ENCODE measurements around the gene EME2. TPM values are rescaled to one million over a fixed set of nuclear protein-coding genes. Genes with fewer than 3 reads are reported as not detected.

Gene EME2
- total RNA-seq, 1 experiment from 2014 or later, result 36.3 TPM

DNA sequence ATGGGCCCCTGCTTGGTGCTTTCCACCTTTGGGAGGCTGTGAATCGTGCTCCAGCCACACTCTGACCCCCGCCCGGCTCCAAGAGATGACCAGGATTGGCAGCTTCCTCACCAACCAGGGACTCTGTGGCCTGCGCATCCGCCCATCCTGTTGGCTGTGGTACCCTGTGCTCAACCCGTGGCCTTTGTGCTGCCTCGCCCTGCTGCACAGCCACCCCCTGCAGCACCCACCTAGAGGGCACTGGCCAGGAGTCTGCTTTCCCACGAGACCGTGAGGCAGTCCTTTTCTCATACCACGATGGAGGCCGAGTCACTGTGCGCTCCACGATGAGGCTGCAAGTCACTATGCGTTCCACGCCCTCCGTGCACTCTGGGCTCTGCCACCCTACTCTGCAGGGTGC is 20.7 kb upstream of the EME2 start:
- Histone ChIP-seq H3K4me1 (ENCODE audit: control insufficient read depth in 1 of 2, insufficient read depth in 2 of 2, low read length in 2 of 2) (no peaks in the 10 kb centered on the region), H3K4me3 (replicated peaks in 1 of 2; ENCODE audit: low read depth in 1 of 2, low read length in 2 of 2) (no peak overlapping the region), H3K9ac (ENCODE audit: low read length) (no peak overlapping the region), H3K36me3 (ENCODE audit: control insufficient read depth in 1 of 2, insufficient read depth in 2 of 2, low read length in 2 of 2) (peaks cover 10 to 20% of the 10 kb centered on the region in 2 experiments; a peak in 3 of 4 replicates), H3K9me3 (ENCODE audit: control insufficient read depth in 1 of 2, insufficient read depth in 1 of 2, low read depth in 1 of 2, low read length in 2 of 2) (no peaks in the 10 kb centered on the region), H3K27ac (ENCODE audit: low read depth, low read length) (no peak overlapping the region), H3K27me3 (ENCODE audit: insufficient read depth, low read length) (no peaks in the 10 kb centered on the region), H3K4me2 (ENCODE audit: low read length) (no peak overlapping the region), H3K9me2 (ENCODE audit: insufficient read depth) (no peaks in the 10 kb centered on the region), H3K79me2 (ENCODE audit: insufficient read depth, low read length) (no peaks in the 10 kb centered on the region), H2AFZ (ENCODE audit: low read depth, low read length, poor library complexity, severe bottlenecking) (no peak overlapping the region), H4K20me1 (ENCODE audit: insufficient read depth) (no peaks in the 10 kb centered on the region)
- ChIA-PET RAD21 (ENCODE audit: low non-redundant PET in 1 of 2, low total read pairs in 2 of 2, uncharacterized antibody in 2 of 2, unreplicated experiment in 2 of 2) (no interaction called here), CTCF (no interaction called here), POLR2A (no interaction called here)
- ATAC-seq (no peak), DNase-seq (ENCODE audit: low read depth, low spot score) (no peak)
- no TSS peak for BruUV-seq (replicated peaks)
- TF ChIP-seq SP1 (IDR thresholded peaks at IDR 0.05; ENCODE audit: low read depth) (no peak), EZH2 (IDR thresholded peaks at IDR 0.05) (no peak), CBX3 (IDR thresholded peaks at IDR 0.05; ENCODE audit: low read depth) (no peak), FOSL1 (IDR thresholded peaks at IDR 0.05; ENCODE audit: low read depth) (no peak)
- intact Hi-C loops (cut with micrococcal nuclease), result no loop called here

DNA sequence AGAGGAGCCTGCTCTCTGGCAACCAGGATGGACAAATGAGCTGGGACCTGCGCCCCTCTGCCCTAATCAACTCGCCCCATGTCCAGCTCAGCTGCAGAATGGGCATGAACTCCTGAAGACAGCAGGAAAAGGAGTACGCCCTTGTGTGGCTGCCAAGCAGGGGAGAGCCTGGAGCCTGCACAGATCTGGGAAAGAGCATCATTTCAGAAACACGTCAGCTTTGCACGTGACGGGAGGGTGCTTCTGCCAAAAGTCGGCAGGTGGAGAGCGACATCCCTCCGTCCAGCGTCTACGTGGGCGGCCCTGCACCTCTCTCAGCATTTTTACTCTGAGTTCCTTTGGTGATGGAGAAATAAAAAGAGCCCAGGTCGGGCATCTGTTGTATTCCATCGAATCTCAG is 19.8 kb upstream of the EME2 start:
- Histone ChIP-seq H3K4me3 (replicated peaks in 1 of 2; ENCODE audit: low read depth in 1 of 2, low read length in 2 of 2) (no peak overlapping the region), H3K4me2 (ENCODE audit: low read length) (no peak overlapping the region), H2AFZ (ENCODE audit: low read depth, low read length, poor library complexity, severe bottlenecking) (no peak overlapping the region), H3K27me3 (ENCODE audit: insufficient read depth, low read length) (no peaks in the 10 kb centered on the region), H3K4me1 (ENCODE audit: control insufficient read depth in 1 of 2, insufficient read depth in 2 of 2, low read length in 2 of 2) (no peaks in the 10 kb centered on the region), H3K79me2 (ENCODE audit: insufficient read depth, low read length) (no peaks in the 10 kb centered on the region), H3K9me3 (ENCODE audit: control insufficient read depth in 1 of 2, insufficient read depth in 1 of 2, low read depth in 1 of 2, low read length in 2 of 2) (no peaks in the 10 kb centered on the region), H3K27ac (ENCODE audit: low read depth, low read length) (no peak overlapping the region), H3K36me3 (ENCODE audit: control insufficient read depth in 1 of 2, insufficient read depth in 2 of 2, low read length in 2 of 2) (peaks cover 7 to 20% of the 10 kb centered on the region in 2 experiments; a peak in 3 of 4 replicates), H3K9me2 (ENCODE audit: insufficient read depth) (no peaks in the 10 kb centered on the region), H3K9ac (ENCODE audit: low read length) (no peak overlapping the region), H4K20me1 (ENCODE audit: insufficient read depth) (no peaks in the 10 kb centered on the region)
- ATAC-seq (no peak), DNase-seq (ENCODE audit: low read depth, low spot score) (no peak)
- ChIA-PET RAD21 (ENCODE audit: low non-redundant PET in 1 of 2, low total read pairs in 2 of 2, uncharacterized antibody in 2 of 2, unreplicated experiment in 2 of 2) (no interaction called here), CTCF (no interaction called here), POLR2A (no interaction called here)
- no peak for TF ChIP-seq POLR2A (IDR thresholded peaks at IDR 0.05; ENCODE audit: borderline replicate concordance, extremely low read depth, insufficient read depth, insufficient read length)
- no peak for TF ChIP-seq YY1 (IDR thresholded peaks at IDR 0.05; ENCODE audit: extremely low read depth, insufficient replicate concordance, low read depth, low read length)
- TF ChIP-seq SP1 (IDR thresholded peaks at IDR 0.05; ENCODE audit: low read depth), result no peak
- TF ChIP-seq EGR1 (IDR thresholded peaks at IDR 0.05; ENCODE audit: low read depth), result no peak
- TF ChIP-seq, protein P1, sequence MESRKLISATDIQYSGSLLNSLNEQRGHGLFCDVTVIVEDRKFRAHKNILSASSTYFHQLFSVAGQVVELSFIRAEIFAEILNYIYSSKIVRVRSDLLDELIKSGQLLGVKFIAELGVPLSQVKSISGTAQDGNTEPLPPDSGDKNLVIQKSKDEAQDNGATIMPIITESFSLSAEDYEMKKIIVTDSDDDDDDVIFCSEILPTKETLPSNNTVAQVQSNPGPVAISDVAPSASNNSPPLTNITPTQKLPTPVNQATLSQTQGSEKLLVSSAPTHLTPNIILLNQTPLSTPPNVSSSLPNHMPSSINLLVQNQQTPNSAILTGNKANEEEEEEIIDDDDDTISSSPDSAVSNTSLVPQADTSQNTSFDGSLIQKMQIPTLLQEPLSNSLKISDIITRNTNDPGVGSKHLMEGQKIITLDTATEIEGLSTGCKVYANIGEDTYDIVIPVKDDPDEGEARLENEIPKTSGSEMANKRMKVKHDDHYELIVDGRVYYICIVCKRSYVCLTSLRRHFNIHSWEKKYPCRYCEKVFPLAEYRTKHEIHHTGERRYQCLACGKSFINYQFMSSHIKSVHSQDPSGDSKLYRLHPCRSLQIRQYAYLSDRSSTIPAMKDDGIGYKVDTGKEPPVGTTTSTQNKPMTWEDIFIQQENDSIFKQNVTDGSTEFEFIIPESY (IDR thresholded peaks at IDR 0.05; ENCODE audit: extremely low read depth, insufficient replicate concordance, low read length), result no peak
- TF ChIP-seq, protein P2, sequence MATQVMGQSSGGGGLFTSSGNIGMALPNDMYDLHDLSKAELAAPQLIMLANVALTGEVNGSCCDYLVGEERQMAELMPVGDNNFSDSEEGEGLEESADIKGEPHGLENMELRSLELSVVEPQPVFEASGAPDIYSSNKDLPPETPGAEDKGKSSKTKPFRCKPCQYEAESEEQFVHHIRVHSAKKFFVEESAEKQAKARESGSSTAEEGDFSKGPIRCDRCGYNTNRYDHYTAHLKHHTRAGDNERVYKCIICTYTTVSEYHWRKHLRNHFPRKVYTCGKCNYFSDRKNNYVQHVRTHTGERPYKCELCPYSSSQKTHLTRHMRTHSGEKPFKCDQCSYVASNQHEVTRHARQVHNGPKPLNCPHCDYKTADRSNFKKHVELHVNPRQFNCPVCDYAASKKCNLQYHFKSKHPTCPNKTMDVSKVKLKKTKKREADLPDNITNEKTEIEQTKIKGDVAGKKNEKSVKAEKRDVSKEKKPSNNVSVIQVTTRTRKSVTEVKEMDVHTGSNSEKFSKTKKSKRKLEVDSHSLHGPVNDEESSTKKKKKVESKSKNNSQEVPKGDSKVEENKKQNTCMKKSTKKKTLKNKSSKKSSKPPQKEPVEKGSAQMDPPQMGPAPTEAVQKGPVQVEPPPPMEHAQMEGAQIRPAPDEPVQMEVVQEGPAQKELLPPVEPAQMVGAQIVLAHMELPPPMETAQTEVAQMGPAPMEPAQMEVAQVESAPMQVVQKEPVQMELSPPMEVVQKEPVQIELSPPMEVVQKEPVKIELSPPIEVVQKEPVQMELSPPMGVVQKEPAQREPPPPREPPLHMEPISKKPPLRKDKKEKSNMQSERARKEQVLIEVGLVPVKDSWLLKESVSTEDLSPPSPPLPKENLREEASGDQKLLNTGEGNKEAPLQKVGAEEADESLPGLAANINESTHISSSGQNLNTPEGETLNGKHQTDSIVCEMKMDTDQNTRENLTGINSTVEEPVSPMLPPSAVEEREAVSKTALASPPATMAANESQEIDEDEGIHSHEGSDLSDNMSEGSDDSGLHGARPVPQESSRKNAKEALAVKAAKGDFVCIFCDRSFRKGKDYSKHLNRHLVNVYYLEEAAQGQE (IDR thresholded peaks at IDR 0.05; ENCODE audit: low read depth), result no peak
- no peak for TF ChIP-seq EZH2 (IDR thresholded peaks at IDR 0.05)
- no peak for TF ChIP-seq CBX3 (IDR thresholded peaks at IDR 0.05; ENCODE audit: low read depth)
- TF ChIP-seq ELF1 (IDR thresholded peaks at IDR 0.05; ENCODE audit: borderline replicate concordance, low read depth), result no peak
- TF ChIP-seq SRF (IDR thresholded peaks at IDR 0.05; ENCODE audit: low read depth), result no peak
- TF ChIP-seq, protein P3, sequence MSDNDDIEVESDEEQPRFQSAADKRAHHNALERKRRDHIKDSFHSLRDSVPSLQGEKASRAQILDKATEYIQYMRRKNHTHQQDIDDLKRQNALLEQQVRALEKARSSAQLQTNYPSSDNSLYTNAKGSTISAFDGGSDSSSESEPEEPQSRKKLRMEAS (IDR thresholded peaks at IDR 0.05), result no peak
- no peak for TF ChIP-seq EZH2phosphoT487 (IDR thresholded peaks at IDR 0.05; ENCODE audit: borderline replicate concordance)
- no peak for TF ChIP-seq JUND (IDR thresholded peaks at IDR 0.05)
- TF ChIP-seq ZNF274 (IDR thresholded peaks at IDR 0.05; ENCODE audit: low read depth, low read length), result no peak
- intact Hi-C loops (cut with micrococcal nuclease), result no loop called here
- BruUV-seq (replicated peaks), result no TSS peak
